Uterus (tissue), 4 donors: Measurements from ENCODE around the gene SLC25A12. TPM values are rescaled to one million over a fixed set of nuclear protein-coding genes. Genes with fewer than 3 reads are reported as not detected.

Experiments used
- DNase-seq, 2 donors: peaks; one replicate each; pipeline ENCODE4 v3.0.0-alpha.2; 2019 to 2020
- H3K27ac ChIP-seq, 2 donors: fragments of 200-600 bp; sonication (generic); 1 replicate in 1 of 2; 2 replicates in 1 of 2; pipeline ENCODE4 v1.5.1; 2016 to 2018
- H3K27me3 ChIP-seq, 2 donors: fragments of 200-600 bp; sonication (generic); one replicate each; pipeline ENCODE4 v1.5.1; 2018 to 2019; ENCODE audit warnings: control low read depth in 1 of 2
- H3K36me3 ChIP-seq, 2 donors: fragments of 200-600 bp; sonication (generic); one replicate each; pipeline ENCODE4 v1.5.1; 2019; ENCODE audit warnings: control low read depth in 1 of 2
- H3K4me1 ChIP-seq, 2 donors: fragments of 200-600 bp; sonication (generic); one replicate each; pipeline ENCODE4 v1.5.1; 2018 to 2019; ENCODE audit warnings: control low read depth in 1 of 2
- H3K4me3 ChIP-seq, 2 donors: fragments of 200-600 bp; sonication (generic); 1 replicate in 1 of 2; 2 replicates in 1 of 2; pipeline ENCODE4 v1.5.1; 2018 to 2019; ENCODE audit warnings: mild to moderate bottlenecking in 1 of 2
- H3K9me3 ChIP-seq, 2 donors: fragments of 200-600 bp; sonication (generic); one replicate each; pipeline ENCODE4 v1.5.1; 2019; ENCODE audit warnings: control low read depth in 1 of 2
- CTCF ChIP-seq, 4 experiments: fragments of 200-600 bp in 2 of 4; fragments of 450-650 bp in 2 of 4; sonication (generic) in 2 of 4; IDR thresholded peaks; one replicate each; pipeline ENCODE4 v1.5.1; 2016 to 2019; ENCODE audit warnings: antibody characterized with exemption in 4 of 4, mild to moderate bottlenecking in 2 of 4, moderate library complexity in 1 of 4
- POLR2A ChIP-seq, 2 donors: fragments of 450-650 bp; IDR thresholded peaks; one replicate each; pipeline ENCODE4 v1.6.1; 2016; ENCODE audit warnings: antibody characterized with exemption in 2 of 2, mild to moderate bottlenecking in 1 of 2, moderate library complexity in 1 of 2
- intact Hi-C: fragments of 100-400 bp; cut with DNase I; formaldehyde crosslinking; loops from one replicate; pipeline ENCODE4 v1.15.1; 2023; ENCODE audit warnings: low total_unique reads
- total RNA-seq, 4 donors: library from RNA; depleted of rRNA in 3 of 4; stranded (reverse); fragments of >200 nt in 3 of 4; gene quantifications; one replicate each; pipeline versions ENCODE4 v1.1.0 to v1.2.4, GENCODE V29; 2014 to 2023
- donor health status: DM: yes; HTN: yes; CAD: no.

Gene SLC25A12
- total RNA-seq, 4 donors from 2014 or later = 25.9 to 69.4 (median 35.3) TPM

- no peak overlapping the region for H3K4me3 ChIP-seq
- DNase-seq = no peak
- H3K9me3 ChIP-seq = no peaks in the 10 kb centered on the region
- no peaks in the 10 kb centered on the region for H3K27me3 ChIP-seq
- H3K36me3 ChIP-seq = no peaks in the 10 kb centered on the region
- no peak overlapping the region for H3K27ac ChIP-seq
- TF ChIP-seq POLR2A (IDR thresholded peaks at IDR 0.05) (no peak), CTCF (IDR thresholded peaks at IDR 0.05) (no peak)
- H3K4me1 ChIP-seq = no peaks in the 10 kb centered on the region
- intact Hi-C loops = no loop called here
Observed at GRCh38 chr2:171855401-171855800, 38.6 kb downstream of the SLC25A12 start.

GRCh38 chr2:171852366-171852888 lies 41.6 kb downstream of the SLC25A12 start:
- intact Hi-C loops = no loop called here

GRCh38 chr2:171847627-171848026 lies 46.4 kb downstream of the SLC25A12 start:
- Histone ChIP-seq H3K9me3 (no peaks in the 10 kb centered on the region), H3K36me3 (no peaks in the 10 kb centered on the region), H3K4me1 (no peaks in the 10 kb centered on the region), H3K27me3 (no peaks in the 10 kb centered on the region), H3K27ac (no peak overlapping the region), H3K4me3 (no peak overlapping the region)
- TF ChIP-seq POLR2A (IDR thresholded peaks at IDR 0.05) (no peak), CTCF (IDR thresholded peaks at IDR 0.05) (no peak)
- no peak for DNase-seq
- intact Hi-C loops = no loop called here

More at GRCh38 chr2:171852366-171852888, 41.6 kb downstream of the SLC25A12 start:
- no peak for DNase-seq
- H3K4me1 ChIP-seq = no peaks in the 10 kb centered on the region
- H3K27ac ChIP-seq = no peak overlapping the region
- H3K36me3 ChIP-seq = no peaks in the 10 kb centered on the region
- H3K9me3 ChIP-seq = no peaks in the 10 kb centered on the region
- H3K27me3 ChIP-seq = no peaks in the 10 kb centered on the region
- no peak overlapping the region for H3K4me3 ChIP-seq
- TF ChIP-seq POLR2A (IDR thresholded peaks at IDR 0.05) (no peak), CTCF (IDR thresholded peaks at IDR 0.05) (no peak)

- no peaks in the 10 kb centered on the region for H3K9me3 ChIP-seq
- no peak overlapping the region for H3K27ac ChIP-seq
- no peaks in the 10 kb centered on the region for H3K4me1 ChIP-seq
- DNase-seq = no peak
- H3K4me3 ChIP-seq = no peak overlapping the region
- no peak for TF ChIP-seq POLR2A (IDR thresholded peaks at IDR 0.05)
- TF ChIP-seq CTCF (IDR thresholded peaks at IDR 0.05) = no peak
- H3K36me3 ChIP-seq = no peaks in the 10 kb centered on the region
- H3K27me3 ChIP-seq = no peaks in the 10 kb centered on the region
- intact Hi-C loops = no loop called here
Observed at GRCh38 chr2:171846894-171847293, 47.1 kb downstream of the SLC25A12 start.

- intact Hi-C loops = no loop called here
- H3K9me3 ChIP-seq = no peaks in the 10 kb centered on the region
- no peaks in the 10 kb centered on the region for H3K36me3 ChIP-seq
- no peak overlapping the region for H3K27ac ChIP-seq
- H3K4me1 ChIP-seq = no peaks in the 10 kb centered on the region
- no peak for DNase-seq
- no peaks in the 10 kb centered on the region for H3K27me3 ChIP-seq
- TF ChIP-seq CTCF (IDR thresholded peaks at IDR 0.05) (no peak), POLR2A (IDR thresholded peaks at IDR 0.05) (no peak)
- H3K4me3 ChIP-seq = no peak overlapping the region
Observed at GRCh38 chr2:171841996-171842395, 52.0 kb downstream of the SLC25A12 start.
